Esophagus squamous epithelium (tissue), 4 donors: ENCODE data around the gene SETBP1.

Experiments used
- POLR2A ChIP-seq, 4 donors: fragments of 450-650 bp; IDR thresholded peaks; one replicate each; pipeline ENCODE4 v1.6.1; 2017; ENCODE audit warnings: antibody characterized with exemption in 4 of 4, mild to moderate bottlenecking in 4 of 4, moderate library complexity in 3 of 4
- TF ChIP-seq, protein P1 (sequence below), 6 experiments: fragments of 450-650 bp in 4 of 6; fragments of 200-600 bp in 2 of 6; sonication (generic) in 2 of 6; IDR thresholded peaks; one replicate each; pipeline ENCODE4 v1.5.1; 2016 to 2019; ENCODE audit warnings: antibody characterized with exemption in 6 of 6, mild to moderate bottlenecking in 4 of 6, moderate library complexity in 4 of 6

DNA sequence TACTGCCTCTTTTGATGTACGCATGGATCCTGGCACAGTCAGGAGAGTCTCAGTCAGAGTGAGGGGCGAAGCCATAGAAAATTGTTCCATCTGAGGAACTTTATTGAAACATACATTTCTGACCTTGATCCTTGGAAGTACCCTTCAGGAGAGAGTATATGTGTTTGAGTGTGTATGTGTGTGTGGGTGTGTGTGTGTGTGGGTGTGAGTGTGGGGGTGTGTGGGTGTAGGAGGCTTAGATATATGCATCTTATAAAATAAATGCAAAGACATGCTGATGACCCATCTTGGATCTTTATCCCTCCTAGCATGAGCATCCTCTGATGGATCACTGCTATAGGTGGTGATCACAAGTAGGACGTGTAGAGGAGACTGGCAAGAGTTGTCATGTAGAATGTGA, 93.5 kb downstream of the SETBP1 start:
- TF ChIP-seq POLR2A (IDR thresholded peaks at IDR 0.05), result no peak
- TF ChIP-seq, protein P1, sequence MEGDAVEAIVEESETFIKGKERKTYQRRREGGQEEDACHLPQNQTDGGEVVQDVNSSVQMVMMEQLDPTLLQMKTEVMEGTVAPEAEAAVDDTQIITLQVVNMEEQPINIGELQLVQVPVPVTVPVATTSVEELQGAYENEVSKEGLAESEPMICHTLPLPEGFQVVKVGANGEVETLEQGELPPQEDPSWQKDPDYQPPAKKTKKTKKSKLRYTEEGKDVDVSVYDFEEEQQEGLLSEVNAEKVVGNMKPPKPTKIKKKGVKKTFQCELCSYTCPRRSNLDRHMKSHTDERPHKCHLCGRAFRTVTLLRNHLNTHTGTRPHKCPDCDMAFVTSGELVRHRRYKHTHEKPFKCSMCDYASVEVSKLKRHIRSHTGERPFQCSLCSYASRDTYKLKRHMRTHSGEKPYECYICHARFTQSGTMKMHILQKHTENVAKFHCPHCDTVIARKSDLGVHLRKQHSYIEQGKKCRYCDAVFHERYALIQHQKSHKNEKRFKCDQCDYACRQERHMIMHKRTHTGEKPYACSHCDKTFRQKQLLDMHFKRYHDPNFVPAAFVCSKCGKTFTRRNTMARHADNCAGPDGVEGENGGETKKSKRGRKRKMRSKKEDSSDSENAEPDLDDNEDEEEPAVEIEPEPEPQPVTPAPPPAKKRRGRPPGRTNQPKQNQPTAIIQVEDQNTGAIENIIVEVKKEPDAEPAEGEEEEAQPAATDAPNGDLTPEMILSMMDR (IDR thresholded peaks at IDR 0.05), result no peak
